ENCODE data around the gene SH3BP4.

SH3BP4 gene

DNA sequence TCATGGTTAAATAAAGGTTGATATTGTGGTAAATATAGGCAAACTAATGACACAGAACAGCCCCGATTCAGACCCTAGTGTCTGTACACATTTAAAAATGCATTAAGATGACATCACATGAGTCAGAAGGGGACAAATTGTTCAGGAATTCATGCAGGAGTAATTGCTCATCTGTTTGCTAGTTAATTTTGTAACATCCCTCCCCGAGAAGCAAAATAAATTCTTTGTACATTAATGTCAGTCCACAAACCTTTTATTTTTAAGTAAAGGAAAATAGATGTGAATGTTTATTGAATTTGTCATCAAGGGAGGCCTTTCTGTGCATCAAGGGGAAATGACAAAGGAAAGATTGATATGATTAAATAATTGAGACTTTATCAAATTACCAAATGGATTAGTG lies 69.9 kb downstream of the SH3BP4 start:
- DNase-seq = no peak

DNA sequence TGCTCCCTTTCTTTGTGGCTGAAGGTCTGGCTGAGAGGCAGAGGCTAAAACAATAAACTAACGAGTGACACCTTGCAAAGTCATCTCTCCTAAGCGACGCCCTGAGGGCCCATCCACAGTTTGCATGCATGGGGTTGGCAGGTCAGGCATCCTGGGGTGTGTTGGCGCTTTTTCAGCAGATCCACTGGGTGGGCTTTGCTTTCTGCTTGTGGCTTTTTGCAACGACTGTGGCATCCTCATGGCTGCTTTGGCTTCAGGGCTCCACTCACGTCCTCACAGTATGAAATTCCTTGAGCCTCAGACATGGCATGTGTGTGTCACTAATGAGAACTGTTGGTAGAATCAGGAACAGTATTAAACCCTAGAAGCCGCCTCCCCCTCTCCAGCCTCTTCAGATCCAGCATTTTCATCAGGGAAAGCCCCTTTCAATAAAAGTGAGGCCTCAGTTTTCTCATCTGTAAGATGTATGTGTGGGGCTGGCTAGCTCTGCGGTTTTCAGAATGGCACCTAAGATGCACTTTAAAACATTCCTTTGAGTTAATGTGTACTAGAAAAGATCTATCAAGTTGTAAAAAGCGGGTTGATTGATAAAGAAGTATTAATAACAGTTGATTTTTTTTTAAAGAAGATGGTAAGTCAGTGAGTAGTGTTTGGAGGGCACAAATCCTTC lies 72.5 kb downstream of the SH3BP4 start:
- no peak for DNase-seq

DNA sequence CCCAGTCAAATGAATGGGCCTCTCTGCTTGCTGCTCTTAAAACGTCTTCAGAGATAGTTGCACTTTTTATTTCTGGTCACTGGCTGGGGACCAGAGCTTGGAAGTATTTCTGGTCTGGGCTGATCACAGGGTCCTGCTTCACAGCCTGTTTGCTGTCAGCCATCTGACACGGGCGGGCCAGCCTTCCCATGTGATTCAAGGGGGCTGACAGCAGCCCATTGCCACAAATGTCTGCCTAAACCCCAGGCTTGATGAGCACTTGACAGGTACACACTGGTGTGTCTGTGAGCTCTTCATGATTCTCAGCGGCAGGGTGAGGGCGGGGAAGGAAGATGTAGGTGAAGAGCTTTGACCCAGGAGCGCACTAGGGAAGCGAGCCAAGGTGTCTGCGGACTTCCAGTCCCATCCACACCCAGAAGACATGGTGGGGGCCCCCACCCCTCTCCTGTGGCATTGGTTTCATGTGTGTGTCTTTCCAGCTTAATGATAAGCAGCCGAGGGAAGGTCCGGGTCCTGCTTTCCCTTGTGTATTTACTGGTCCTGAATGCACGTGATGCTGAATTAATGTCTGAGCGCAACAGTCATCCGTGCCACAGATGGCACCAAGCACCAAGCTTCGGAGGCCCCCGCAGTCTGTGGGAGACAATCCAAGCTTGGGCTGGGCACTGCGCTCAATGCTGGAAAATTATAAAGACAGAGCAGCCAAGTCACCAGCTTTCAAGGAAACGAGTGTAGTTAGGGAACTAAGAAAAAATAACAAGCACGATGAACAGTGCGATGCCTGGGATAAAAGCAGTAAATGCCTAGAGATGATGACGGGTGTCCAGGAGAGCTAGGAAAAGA lies 73.3 kb downstream of the SH3BP4 start:
- no peak for DNase-seq

DNA sequence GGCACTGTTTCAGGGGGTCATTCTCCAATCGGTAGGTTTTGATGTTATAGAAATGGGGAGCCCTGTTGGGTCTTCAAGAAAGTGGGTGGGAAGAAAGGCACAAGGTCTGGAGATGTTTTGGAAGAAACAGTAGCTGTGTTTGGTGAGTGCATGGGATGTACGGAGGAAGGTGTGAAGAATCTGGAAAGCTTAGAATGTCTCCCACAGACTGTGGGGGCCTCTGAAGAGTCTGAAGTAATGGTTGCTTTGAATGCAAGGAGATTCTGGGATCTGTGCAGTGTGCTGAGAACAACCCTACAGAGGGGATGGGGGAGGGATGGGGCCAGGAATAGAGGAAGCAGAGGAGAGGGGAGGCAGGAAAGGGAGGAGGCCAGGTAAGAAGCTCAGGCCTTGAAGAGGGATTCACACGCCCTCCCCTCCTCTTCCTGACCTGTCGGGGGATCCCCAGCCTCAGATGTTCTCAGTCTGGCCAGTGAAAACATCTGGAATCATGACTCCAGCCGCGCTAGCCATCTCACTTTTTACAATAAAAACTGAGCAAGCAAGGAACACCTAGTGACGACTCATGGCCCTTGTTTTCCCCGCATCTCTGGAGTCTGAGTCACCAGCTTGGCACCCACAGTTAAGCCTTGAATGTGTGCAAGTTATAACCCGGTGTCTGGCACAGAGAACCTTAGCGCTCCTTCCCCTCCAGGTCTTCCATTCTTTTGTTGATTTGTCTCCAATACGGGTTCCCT lies 74.2 kb downstream of the SH3BP4 start:
- no peak for DNase-seq

DNA sequence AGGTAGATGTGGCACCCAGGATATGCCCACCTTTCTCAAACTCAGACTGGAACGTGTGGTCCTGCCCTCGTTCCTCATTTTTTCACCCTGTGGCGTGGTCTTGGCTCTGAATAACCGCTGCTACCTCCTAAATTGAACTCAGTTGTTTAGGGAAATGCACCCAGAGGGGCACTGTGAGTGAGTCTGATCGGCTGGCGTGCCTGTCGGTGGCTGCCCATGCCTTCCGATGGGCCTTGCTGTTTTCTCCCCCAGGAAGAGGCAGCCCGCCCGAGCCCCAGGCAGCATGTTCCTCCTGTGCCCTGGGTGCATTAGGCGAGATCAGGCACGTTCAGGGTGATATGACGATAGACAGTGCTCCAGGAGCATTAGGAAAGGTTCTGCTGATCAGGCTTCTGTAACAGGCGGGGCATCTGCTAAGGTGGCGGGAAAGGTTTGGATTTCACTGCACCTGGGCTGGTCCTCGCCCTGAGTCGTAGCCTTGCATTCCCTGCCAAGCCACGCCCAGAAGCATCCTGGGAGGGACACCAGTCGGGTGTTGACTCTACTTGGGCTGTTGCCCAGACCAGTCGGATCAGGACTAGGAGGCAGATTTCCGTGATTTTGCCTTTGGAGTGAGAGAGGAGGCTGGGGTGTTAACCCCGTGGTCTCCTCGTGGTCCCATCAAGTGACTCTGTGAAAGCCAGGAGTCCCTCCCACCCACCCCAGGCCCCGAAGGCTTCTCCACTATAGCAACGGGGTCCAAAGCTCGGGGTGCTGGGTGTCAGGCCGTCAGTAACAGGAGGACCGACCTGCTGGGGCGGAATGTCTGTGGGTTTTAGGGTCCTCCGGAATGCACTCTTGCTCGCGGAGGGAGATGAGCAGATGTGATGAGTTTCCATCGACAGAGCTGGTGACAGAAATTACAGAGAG lies 75.1 kb downstream of the SH3BP4 start:
- no peak for DNase-seq

DNA sequence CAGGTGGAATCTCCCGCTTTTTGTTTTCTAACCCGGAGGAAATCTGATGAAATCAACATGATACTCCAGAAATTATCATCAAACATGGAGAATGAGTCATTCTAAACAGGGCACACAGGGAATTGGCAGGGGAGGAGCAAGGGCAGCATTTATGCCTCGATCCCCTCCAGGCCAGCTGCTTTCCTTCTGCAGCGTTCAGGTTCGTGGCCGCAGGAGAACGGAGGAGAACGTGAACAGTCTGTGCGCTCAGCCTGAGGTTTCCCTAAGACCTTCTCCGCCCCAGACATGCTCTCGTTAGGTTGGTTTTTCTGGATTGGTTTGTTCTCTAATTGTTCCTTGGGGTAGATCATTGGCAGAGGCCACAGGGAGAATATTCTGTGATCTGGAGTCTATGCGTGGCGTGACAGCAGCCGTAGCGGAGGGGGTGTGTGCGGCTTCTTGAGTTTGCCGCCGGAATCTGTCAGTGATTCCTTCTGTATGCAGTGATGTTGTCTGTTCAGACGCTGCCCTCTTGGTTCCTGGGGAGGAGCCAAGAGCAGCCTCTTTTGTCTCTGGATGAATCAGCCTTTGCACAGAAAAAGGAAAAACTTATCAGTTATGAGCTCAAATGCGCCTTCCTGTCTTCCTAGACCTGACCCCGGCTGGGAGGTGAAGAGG lies 75.9 kb downstream of the SH3BP4 start:
- DNase-seq = no peak

DNA sequence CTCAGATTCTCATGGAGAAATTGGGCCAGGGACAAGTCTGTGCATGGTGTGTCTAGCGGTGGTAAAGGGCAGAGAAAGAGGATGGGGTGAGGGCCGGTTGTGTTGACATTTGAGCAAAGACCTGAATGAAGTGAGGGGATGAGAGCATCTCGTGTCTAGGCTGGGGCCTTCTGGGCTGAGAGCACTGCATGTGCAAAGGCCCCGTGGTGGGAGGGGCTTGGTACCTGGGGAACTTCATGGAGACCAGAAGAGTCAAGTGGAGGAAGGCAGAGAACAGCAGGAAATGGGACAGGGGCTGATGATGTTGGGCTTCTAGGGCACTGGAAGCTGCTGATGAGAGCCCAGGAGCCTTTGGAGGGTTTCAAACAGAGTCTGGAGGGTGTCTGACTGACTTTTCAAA lies 76.8 kb downstream of the SH3BP4 start:
- no peak for DNase-seq

DNA sequence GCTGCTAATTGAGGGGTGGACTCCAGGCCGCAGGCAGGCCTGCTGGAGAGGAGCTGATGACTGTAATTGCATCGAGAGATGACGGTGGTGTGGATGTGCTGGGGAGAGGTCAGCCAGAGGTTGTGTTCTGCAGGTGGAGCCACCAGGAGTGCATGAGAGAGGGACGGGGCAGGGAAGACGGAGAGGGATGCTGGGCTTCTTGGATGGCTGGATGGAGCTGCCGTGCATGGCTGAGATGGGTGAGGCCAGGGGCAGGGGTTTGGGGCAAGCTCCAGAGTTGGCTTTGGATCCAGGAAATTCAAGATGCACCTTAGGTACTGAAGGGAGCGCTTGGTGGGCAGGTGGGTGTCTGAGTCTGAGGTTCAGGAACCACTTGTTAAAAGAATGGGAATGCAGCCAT lies 77.2 kb downstream of the SH3BP4 start:
- no peak for DNase-seq

DNA sequence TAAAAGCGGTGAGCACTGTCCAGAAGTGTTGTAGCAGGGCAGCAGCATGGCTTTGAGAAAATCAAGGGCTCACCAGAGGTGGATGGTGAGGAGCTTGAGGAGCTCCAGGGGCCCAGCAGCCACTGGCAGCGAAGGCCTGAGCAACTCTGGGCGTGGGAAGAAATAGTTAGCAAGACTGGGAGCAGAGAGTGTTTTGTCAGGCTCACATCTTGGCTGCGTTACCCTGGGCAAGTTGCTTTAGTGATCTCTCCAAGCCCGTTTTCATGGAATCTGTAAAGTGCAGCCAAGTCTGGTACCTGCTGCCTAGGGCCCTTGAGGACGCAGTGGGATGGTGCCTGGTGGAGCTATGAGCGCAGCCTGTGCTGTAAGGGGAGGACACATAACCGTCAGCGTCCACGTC lies 78.3 kb downstream of the SH3BP4 start:
- no peak for DNase-seq

DNA sequence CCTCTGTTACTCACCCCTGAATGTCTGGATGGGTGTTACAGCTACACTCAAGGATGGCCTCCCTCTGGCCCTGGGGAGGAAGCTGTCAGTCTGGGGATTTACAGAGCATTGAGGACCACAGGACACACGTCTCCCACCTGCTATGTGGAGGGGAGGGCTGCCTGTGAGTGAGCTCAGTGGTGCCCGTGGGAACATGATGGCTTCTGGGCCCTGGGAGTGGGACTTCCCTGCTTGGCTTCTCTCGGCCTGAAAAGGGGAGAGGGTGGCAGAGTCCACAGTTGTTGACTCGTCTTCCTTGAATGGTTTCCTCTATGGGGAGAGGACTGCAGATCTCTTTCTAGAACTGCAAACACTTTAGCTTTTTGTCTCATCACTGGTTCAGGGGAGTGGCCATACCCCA lies 79.1 kb downstream of the SH3BP4 start:
- no peak for DNase-seq

DNA sequence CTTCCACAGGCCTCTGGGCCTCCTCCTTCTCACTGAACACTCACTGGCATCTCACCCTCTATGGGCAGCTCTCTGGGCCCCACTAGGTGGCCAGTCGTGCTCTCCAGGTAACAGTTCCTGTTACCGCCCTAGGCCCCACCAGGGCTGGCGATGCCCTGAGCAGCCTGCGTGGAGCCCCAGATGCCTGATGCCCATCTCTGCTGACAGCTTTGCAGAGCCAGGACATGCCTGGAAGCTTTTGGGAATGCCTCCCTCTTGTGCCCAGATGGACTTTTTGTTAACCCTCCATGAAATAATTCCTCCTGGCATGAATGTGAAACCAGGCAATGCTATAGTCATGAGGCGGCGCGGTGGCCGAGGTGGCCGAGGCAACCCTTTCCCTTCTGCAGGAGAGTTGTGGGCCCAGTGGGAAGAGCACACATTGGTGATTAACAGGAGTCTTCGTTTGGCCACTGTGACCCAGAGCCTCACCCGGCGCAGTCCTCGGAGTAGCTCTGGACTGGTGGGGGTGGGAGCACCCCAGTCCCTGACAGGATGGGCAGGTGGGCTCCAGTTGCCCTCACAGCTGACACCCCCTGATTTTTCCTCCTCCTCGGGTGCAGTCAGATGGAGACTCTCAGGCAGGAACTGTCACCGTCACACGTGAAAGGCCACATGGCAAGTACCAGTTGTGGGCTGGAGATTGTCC lies 80.0 kb downstream of the SH3BP4 start:
- DNase-seq = no peak

DNA sequence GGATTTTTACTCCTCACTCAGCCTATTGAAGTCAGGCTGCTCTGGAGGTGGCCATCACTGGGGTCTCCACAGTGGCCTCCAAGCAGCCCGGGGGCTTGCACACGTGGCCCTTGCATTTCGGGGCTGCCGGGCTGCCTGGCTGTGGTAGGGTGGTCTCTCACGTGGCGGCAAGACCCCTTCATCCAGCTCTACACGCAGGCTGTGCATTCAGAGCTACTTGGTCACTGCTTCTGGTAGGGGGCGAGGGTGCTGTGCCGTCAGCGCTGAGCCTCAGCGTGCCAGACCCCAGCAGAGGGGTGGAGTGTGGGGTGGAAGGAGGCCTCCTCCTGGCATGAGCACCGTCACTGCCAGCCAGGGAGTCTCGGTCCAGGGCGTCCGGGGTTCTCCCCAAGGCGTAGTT lies 80.6 kb downstream of the SH3BP4 start:
- DNase-seq = no peak

DNA sequence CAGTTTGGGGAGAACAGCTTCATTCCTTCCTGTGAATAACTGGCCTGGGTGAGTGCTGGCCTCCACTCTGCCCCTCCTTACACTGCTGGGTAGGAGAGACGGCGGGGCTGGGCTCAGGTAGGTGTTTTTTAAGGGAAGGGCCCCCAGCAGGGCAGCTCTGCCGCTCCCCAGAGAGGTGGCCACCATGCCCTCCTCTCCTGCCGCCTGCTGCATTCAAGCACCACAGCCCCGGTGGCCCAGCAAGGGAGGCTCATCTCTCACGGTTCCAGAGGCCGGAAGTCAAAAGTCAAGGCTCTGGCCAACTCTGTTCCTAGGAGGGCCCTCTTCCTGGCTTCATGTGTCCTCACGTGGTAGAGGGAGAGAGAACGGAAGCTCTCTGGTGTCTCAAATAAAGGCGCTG lies 81.1 kb downstream of the SH3BP4 start:
- no peak for DNase-seq

DNA sequence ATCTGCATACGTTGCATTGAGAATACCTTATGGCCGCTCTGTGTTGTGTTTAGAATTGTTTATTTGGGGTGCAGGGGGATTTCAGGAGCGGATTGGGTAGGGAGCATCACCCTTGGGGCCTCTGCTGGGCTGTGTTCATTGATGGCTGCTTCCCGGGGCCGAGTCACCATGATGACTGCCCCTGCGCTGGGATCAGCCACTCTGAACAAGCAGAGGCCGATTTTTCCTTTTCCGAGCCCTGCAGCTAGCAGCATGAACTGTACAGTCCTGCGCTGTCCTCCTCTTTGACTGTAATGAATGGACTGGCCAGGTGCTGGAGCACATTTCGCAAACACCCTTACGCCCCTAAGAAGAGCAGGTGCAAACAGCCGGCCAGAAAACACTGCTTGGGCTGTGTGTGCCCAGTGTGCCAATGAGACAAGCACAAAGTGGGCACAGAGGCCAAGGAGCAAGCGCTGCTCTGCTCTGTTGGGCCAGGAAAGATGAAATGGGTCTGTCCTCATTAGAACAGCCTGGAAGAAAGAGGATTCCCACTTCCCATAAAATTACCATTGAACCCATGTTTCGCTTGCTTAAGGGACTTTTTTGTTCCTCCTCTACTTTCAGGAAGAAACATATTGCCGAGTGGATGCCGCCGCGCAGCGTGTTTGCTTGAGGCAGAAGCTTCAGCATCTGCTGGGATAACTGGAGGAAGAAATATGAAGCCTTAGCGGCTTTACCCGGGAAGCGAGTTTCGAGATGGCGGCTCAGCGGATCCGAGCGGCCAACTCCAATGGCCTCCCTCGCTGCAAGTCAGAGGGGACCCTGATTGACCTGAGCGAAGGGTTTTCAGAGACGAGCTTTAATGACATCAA lies 82.7 kb downstream of the SH3BP4 start:
- no peak for DNase-seq

DNA sequence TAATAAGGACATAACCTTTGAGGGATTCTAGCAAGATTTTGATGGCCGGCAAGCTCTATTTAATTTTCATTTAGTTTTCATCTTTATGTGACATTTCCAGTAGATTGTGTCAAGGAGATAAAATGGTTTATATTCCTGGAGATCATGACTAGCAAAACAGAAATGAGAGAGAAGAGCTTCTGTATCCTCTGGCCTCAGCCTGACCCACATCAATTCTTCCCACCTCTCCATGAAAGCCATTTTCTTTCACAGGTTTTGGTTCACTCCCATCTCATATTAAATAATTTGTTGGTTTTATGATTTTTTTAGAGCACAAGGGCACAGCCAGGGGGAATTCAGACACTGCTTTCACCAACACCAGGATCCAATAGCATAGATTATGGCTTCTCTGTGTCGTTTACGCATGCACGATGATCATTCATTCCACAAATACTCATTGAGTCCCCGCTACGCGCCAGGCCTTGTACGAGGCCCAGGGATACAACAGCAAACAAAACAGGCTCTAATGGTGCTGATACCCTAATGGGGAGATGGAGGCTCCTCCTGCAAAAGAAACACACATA lies 85.9 kb downstream of the SH3BP4 start:
- no peak for DNase-seq

DNA sequence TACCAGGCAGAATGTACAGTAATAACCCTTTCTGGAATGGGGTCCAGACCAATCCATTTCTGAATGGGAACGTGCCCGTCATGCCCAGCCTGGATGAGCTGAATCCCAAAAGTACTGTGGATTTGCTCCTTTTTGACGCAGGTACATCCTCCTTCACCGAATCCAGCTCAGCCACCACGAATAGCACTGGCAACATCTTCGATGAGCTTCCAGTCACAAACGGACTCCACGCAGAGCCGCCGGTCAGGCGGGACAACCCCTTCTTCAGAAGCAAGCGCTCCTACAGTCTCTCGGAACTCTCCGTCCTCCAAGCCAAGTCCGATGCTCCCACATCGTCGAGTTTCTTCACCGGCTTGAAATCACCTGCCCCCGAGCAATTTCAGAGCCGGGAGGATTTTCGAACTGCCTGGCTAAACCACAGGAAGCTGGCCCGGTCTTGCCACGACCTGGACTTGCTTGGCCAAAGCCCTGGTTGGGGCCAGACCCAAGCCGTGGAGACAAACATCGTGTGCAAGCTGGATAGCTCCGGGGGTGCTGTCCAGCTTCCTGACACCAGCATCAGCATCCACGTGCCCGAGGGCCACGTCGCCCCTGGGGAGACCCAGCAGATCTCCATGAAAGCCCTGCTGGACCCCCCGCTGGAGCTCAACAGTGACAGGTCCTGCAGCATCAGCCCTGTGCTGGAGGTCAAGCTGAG lies 89.6 kb downstream of the SH3BP4 start:
- DNase-seq = no peak

DNA sequence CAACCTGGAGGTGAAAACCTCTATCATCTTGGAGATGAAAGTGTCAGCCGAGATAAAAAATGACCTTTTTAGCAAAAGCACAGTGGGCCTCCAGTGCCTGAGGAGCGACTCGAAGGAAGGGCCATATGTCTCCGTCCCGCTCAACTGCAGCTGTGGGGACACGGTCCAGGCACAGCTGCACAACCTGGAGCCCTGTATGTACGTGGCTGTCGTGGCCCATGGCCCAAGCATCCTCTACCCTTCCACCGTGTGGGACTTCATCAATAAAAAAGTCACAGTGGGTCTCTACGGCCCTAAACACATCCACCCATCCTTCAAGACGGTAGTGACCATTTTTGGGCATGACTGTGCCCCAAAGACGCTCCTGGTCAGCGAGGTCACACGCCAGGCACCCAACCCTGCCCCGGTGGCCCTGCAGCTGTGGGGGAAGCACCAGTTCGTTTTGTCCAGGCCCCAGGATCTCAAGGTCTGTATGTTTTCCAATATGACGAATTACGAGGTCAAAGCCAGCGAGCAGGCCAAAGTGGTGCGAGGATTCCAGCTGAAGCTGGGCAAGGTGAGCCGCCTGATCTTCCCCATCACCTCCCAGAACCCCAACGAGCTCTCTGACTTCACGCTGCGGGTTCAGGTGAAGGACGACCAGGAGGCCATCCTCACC lies 90.2 kb downstream of the SH3BP4 start:
- DNase-seq = no peak

DNA sequence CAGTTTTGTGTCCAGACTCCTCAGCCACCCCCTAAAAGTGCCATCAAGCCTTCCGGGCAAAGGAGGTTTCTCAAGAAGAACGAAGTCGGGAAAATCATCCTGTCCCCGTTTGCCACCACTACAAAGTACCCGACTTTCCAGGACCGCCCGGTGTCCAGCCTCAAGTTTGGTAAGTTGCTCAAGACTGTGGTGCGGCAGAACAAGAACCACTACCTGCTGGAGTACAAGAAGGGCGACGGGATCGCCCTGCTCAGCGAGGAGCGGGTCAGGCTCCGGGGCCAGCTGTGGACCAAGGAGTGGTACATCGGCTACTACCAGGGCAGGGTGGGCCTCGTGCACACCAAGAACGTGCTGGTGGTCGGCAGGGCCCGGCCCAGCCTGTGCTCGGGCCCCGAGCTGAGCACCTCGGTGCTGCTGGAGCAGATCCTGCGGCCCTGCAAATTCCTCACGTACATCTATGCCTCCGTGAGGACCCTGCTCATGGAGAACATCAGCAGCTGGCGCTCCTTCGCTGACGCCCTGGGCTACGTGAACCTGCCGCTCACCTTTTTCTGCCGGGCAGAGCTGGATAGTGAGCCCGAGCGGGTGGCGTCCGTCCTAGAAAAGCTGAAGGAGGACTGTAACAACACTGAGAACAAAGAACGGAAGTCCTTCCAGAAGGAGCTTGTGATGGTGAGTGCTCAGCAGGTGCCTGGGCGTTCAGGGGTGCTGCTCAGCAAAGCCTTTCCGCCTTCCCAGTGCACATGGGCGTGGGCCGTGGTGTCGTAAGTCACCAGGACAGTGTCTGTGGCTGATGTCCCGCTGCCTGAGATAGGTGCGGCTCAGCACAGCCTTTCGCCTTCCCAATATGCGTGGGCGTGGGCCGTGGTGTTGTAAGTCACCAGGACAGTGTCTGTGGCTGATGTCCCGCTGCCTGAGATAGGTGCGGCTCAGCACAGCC lies 91.0 kb downstream of the SH3BP4 start:
- DNase-seq = no peak

Data from stimulated activated CD4-positive, alpha-beta T cell treated with anti-CD3 and anti-CD28 coated beads, Interleukin-2, amount 100 ng/mL, for 48 hours (primary cell).